ENCODE measurements around the gene CYB5R4.

The CYB5R4 gene, protein sequence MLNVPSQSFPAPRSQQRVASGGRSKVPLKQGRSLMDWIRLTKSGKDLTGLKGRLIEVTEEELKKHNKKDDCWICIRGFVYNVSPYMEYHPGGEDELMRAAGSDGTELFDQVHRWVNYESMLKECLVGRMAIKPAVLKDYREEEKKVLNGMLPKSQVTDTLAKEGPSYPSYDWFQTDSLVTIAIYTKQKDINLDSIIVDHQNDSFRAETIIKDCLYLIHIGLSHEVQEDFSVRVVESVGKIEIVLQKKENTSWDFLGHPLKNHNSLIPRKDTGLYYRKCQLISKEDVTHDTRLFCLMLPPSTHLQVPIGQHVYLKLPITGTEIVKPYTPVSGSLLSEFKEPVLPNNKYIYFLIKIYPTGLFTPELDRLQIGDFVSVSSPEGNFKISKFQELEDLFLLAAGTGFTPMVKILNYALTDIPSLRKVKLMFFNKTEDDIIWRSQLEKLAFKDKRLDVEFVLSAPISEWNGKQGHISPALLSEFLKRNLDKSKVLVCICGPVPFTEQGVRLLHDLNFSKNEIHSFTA

GRCh38 chr6:83859410-83860358 lies at the start of gene CYB5R4:
TSS of gene CYB5R4 (plus strand) at chr6:83859689. CDS start at chr6:83859783, 94 bp downstream.
- peak; percentile 64 for DNase-seq

DNA sequence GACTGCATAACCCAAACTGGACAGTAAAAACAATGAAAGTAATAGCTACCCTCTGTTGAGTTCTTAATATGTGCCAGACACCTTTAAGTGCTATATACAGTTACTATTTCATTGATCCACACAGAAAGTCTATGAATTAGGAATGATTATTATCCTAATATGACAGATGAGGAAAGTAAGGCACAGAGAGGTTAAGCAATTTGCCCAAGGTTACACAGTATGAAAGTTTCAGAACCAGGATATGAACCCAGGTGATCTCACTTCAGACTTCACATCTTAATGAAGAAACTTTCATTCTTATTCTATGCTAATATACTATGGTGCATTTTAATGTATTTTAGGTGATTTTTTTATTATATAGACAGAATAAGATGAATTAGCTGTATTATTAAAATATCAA lies 46.9 kb upstream of the CYB5R4 start:
- no peak for DNase-seq

DNA sequence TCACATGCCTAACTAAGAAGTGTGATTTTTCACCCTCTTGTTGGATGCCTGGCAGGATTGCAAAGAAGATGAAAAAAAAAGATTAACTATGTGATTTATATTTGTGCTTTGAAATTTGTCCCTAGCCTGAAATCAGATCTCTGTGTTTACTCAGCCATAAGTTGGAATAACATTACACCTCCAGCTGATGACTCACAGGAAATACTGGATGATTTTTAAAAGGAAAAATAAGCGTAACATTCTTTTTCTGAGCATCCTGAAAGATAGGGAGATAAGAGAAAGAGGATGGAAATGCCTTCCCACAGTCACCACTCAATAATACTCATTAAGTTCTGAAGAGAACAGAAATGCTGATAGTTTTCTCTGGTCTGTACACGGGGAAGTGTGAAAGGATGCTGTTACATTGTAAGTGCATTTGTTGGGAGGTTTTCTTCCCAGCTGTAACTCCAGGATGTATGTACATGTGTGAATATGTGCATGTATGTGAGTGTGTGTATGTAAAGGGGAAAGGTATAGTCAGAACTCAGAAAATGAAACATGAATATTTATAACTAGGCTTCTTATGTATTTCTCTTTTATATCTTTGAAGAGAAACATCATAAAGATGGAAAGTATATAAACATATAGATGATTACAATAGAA lies 43.7 kb upstream of the CYB5R4 start:
- DNase-seq = no peak

DNA sequence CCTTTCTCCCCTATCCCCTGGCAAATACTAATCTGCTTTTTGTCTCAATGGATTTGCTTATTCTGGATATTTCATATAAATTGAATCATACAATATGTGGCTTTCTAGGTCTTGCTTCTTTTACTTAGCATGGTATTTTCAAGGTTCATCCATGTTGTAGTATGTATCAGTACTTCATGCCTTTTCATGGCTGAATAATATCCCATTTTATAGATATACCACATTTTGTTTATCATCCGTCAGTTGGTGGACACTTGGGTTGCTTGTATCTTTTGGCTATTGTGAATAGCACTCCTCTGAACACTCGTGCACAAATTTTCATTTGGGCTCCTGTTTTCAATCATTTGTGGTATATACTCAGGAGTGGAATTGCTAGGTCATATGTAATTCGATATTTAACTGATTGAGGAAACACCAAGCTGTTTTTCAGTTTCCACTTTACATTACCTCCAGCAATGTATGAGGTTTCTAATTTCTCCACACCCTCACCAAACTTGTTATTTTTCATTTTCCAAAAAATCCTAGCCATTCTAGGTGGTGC lies 36.8 kb upstream of the CYB5R4 start:
- DNase-seq = no peak

- no peak for DNase-seq
Measured at GRCh38 chr6:83824388-83824801, 35.1 kb upstream of the CYB5R4 start.

- no peak for DNase-seq
Measured at GRCh38 chr6:83824831-83825230, 34.7 kb upstream of the CYB5R4 start.

DNA sequence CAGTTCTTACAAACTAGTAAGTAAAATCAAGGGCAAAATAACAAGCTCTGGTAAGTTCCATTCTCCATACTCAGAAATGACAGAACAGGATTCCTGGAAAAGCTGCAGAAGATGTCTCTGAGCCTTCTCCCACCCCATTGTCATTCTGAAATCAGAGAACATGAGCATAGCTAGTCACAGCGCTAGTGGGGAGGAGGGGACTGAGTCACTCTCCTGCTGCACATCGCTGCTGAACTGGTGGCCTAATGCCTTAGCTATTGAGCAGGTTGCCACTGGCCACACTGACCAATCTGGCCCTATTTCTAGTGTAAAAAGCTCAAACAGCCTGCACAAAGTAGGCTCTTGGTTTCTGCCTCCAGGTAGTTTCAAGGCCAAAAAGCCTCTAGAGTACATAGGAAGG lies 32.4 kb upstream of the CYB5R4 start:
- no peak for DNase-seq

DNA sequence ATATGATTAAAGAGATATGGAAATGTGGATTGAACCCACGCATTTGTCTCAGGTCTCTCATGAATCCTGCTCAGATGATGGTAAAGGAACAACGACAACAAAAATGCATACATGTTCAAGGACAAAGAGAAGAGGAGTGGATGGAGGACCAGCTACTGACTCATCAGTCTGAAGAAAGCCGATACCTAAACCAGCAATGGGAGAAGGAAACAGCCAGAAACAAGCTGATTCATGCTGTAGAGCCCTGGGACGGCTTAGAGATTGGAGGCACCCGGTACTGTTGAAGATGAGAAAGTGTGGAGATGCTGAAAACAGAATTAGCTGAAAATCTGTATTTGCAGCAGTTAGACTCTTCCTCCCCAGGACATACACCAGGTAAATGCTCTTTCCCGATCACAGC lies 20.8 kb upstream of the CYB5R4 start:
- DNase-seq = no peak

- no peak for DNase-seq
Measured at GRCh38 chr6:83844170-83844569, 15.3 kb upstream of the CYB5R4 start.

DNA sequence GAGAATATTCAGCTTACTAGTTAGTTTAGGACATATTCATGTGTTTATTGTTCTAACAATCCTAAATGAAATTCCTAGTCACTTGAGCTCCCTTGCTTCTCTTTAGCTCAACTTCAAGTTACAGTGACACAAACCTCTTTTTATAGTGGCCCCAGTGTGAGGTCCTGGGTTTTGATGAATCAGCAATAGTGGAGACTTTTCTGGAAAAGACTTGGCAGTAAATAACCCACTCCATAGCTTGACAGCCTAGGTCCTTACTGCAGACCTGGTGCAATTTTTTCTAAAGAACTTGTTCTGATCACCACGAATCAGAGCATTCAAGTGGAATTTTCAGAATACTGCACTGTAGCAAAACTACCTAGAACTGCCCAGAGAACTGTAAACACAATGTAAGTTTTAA lies 13.2 kb upstream of the CYB5R4 start:
- no peak for DNase-seq

DNA sequence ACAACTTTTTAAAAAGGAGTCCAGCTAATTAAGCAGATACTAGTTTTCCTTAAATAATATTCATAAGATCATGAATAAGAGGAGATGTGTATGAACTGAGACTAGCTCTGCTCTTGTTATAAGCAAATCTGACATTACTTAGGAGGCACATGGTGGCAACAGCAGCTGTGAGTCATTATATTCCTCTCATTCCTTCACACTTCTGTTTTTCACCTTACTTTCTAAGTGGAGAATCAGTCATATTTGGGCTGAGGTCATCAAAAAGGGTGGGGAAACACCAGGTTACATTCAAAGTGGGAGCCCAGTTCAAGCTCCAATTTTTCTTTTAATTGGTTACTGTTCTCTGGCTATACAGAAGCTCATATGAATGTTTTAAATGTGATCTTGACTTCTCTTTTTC lies 12.3 kb upstream of the CYB5R4 start:
- no peak for DNase-seq

GRCh38 chr6:83849127-83849526 lies 10.4 kb upstream of the CYB5R4 start:
- DNase-seq = no peak

GRCh38 chr6:83849610-83850009 lies 9.9 kb upstream of the CYB5R4 start:
- DNase-seq = no peak

DNA sequence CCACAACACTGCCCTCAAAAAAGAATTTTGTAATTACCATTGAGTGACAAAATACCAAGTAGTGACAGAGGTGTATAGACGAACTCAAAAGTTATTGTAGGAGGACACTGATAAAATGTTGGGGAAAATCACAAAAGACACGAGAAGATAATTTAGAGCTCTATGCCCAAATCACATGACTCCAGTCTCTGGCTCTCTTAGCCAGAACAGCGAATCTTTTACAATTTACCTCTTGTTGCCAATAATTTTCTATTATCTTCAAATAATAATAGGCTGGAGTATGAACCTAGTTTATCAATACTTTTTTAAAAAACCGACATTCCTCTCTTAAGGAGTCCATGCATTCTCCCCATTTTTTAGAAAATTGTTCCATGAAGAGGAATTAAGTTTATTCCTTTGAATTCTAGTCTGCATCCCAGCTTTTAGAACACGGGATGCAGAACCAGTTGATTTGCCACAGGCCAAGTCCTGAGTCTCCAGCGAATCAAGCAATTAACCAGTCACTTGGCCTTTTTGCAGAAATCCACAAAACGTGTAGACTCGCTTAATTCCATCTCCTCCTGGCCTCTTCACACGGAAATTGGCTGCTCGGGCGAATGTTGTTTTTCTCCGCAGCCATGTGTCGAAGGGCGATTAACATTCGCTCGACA lies 6.8 kb upstream of the CYB5R4 start:
- DNase-seq = peak; percentile 55

DNA sequence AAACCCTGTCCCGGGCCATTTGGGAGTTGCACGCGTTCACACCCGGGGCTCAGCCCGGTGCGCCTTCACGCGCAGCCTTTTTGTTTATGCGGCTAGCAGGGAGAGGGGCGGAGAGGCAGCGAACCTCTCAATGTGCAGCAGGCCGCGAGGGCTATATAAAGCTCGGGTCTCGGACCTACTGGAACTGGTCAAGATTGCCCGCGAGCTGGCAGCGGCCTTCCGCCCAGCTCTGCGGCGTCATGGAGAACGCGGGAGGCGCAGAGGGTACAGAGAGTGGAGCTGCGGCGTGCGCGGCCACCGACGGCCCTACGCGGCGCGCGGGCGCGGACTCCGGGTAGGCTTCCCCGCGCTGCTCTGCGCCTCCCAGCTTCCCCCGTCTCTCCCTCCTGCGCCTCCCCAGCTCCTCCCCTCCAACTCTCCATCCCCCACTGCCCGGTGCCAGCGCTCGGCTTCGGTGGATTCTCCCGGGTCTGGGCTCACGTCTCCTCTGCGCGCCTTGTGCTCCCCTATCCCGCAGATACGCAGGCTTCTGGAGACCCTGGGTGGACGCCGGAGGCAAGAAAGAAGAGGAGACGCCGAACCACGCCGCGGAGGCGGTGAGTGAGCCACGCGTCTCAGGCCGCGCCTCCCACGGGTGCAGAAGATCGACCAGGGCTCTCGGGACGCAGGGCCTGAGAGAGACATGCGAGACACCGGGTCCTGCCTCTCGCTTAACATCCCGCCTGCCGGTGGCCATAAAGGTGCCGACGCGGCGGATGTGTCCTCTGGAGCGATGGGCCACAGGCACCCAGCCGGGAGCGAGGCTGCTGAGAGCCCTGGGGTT lies 6.1 kb upstream of the CYB5R4 start, which contains the start of gene RIPPLY2:
RIPPLY2 (plus strand) TSS at position 183 of the 823 bp plus-strand sequence; CDS start at position 240, 57 bp downstream.
- peak; percentile 66 for DNase-seq

- peak; percentile 26 for DNase-seq
Measured at GRCh38 chr6:83854001-83854501, 5.4 kb upstream of the CYB5R4 start.

DNA sequence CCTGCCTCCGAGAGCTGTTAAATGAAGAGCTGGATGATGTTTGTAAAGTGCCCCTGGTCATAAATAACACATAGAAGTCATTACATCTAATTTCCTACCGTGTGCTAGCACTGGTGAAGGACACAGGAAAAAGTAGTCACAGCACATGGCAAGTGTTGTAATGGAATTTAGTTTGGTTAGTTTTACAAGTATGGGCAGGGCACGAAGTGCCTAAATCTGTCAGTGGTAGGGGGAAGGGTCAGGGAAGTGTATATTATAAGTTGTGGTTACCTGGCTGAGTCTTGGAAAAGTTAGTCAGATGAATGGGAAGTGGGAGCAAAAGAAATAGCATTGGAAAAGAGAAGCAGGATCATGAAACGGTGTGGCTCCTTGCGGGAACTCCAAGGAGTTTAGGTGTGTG lies 4.7 kb upstream of the CYB5R4 start:
- no peak for DNase-seq

DNA sequence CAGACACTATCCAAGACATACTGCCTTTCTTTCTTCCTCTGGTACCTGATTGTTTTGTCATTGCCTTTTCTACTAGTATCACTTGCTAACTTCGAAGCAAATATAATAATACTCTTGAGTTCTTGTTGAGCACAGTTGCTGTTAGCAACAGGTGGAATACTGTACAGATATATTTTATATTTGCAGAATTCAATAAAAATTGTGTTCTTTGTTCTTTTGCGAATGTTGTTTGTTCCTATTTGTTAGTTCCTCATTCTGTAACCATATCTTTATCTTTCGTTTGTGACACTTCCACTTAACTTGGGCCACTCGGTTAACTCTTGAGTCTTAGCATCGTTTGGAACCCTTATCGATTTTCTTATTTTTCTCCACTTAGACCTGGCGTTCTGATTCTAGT lies 868 bp downstream of the CYB5R4 start:
- no peak for DNase-seq

DNA sequence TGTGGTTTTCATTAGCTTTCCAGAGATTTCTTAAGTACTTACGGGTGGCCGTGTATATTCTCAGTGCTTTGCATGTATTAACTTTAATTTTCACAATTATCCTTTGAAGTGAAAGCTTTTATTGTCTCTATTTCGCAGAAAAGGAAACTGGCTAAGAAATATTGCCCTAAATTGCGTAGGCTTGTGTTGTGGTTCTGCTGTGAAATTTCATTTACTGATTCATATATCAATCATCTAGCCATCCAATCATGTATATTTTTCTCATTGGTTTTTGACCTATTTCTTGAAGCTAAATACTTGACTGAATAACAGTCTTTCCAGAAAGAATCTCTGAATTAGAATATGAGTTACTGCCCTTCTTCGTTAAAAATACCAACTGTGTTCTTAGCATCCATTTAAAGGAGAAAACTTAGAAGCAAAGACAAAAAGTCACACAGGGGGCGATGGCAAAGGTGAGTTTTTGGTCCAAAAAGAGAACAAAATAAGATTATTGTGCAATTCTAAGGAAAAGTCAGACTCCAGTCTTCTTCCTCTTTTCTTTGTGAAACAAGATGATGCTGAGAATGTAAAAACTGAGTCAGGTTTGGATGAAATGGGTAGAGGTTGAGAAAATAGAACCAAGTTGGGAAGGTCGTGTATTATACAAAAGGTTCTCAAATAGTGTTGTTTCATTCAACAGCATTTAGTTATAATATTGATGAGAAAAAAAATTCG lies 1.4 kb downstream of the CYB5R4 start:
- no peak for DNase-seq

- DNase-seq = no peak
Measured at GRCh38 chr6:83862776-83863471, 3.4 kb downstream of the CYB5R4 start.

All from NCI-H510A treated with DMSO at 0.1 percent for 48 hours (cell line).